ENCODE data around the gene PSTPIP2. TPM values are rescaled to one million over a fixed set of nuclear protein-coding genes. Genes with fewer than 3 reads are reported as not detected.

Gene PSTPIP2
- total RNA-seq, 1 experiment from 2014 or later = 1.9 TPM

- ChIA-PET CTCF (interaction anchor here (0.7 to 2.4 kb wide), 14 partner anchors 11 to 586 kb away, joined by 3 to 34 read pairs (median 10); no protein-coding TSS in a partner anchor), POLR2A (interaction anchor here (0.6 kb wide), 3 partner anchors 25 to 98 kb away, joined by 5 to 8 read pairs (median 6); no protein-coding TSS in a partner anchor)
- peaks cover 7% of the 10 kb centered on the region; the same call in 1 of the 2 replicates for H3K4me1 Mint-ChIP-seq
- peaks cover 3% of the 10 kb centered on the region; the same call in 1 of the 2 replicates for H3K9me3 Mint-ChIP-seq
- peaks cover 37% of the 10 kb centered on the region for H3K27me3 Mint-ChIP-seq (ENCODE audit: low read depth)
- no peak overlapping the region for H3K27ac Mint-ChIP-seq
- peak; percentile 13 for ATAC-seq
- peak overlapping the region; percentile 72 for H3K4me3 Mint-ChIP-seq
- TF ChIP-seq HMGXB4 (CRISPR knock-in tag; IDR thresholded peaks at IDR 0.05) (no peak; the same call in 1 of the 2 replicates), ZNF281 (CRISPR knock-in tag; IDR thresholded peaks at IDR 0.05) (no peak), ERG (CRISPR knock-in tag; IDR thresholded peaks at IDR 0.05) (no peak), ZNF423 (CRISPR knock-in tag; IDR thresholded peaks at IDR 0.05) (peak; percentile 28; the same call in 1 of the 2 replicates)
- no peak for DNase-seq (ENCODE audit: low spot score)
- peaks cover 4% of the 10 kb centered on the region; the same call in 1 of the 2 replicates for H3K36me3 Mint-ChIP-seq
These were observed 362 bp upstream of the PSTPIP2 start for GRCh38 chr18:46072376-46072867.

GRCh38 chr18:46070815-46071652 lies 1.0 kb downstream of the PSTPIP2 start:
- peak overlapping the region; percentile 63 for H3K4me3 Mint-ChIP-seq
- peaks cover 7% of the 10 kb centered on the region; the same call in 1 of the 2 replicates for H3K4me1 Mint-ChIP-seq
- H3K27ac Mint-ChIP-seq = no peak overlapping the region
- POLR2A ChIA-PET = no interaction called here
- peaks cover 37% of the 10 kb centered on the region for H3K27me3 Mint-ChIP-seq (ENCODE audit: low read depth)
- DNase-seq (ENCODE audit: low spot score) (no peak), ATAC-seq (peak; percentile 9)
- CTCF ChIA-PET = interaction anchor here (0.6 to 0.9 kb wide), 2 partner anchors 161 to 409 kb away, joined by 3 to 4 read pairs; no protein-coding TSS in a partner anchor
- no peaks in the 10 kb centered on the region for H3K36me3 Mint-ChIP-seq
- H3K9me3 Mint-ChIP-seq = peaks cover 3% of the 10 kb centered on the region; the same call in 1 of the 2 replicates
- no peak for TF ChIP-seq ZNF281 (CRISPR knock-in tag; IDR thresholded peaks at IDR 0.05)
- TF ChIP-seq FOXK1 (CRISPR knock-in tag; IDR thresholded peaks at IDR 0.05) = no peak
- no peak for TF ChIP-seq USF1 (CRISPR knock-in tag; IDR thresholded peaks at IDR 0.05)
- no peak for TF ChIP-seq IRF2 (CRISPR knock-in tag; IDR thresholded peaks at IDR 0.05; ENCODE audit: borderline replicate concordance, low read depth)
- no peak for TF ChIP-seq TCF7 (CRISPR knock-in tag; IDR thresholded peaks at IDR 0.05; ENCODE audit: low read depth)
- no peak for TF ChIP-seq E2F4 (CRISPR knock-in tag; IDR thresholded peaks at IDR 0.05; ENCODE audit: borderline replicate concordance, low read depth)
- TF ChIP-seq FOXP1 (CRISPR knock-in tag; IDR thresholded peaks at IDR 0.05; ENCODE audit: borderline replicate concordance) = no peak
- no peak for TF ChIP-seq KAT7 (CRISPR knock-in tag; IDR thresholded peaks at IDR 0.05; ENCODE audit: borderline replicate concordance)
- TF ChIP-seq JAZF1 (CRISPR knock-in tag; IDR thresholded peaks at IDR 0.05) = no peak
- TF ChIP-seq SP1 (CRISPR knock-in tag; conservative IDR thresholded peaks at IDR 0.05) = no peak
- no peak for TF ChIP-seq AR (CRISPR knock-in tag; IDR thresholded peaks at IDR 0.05)
- no peak for TF ChIP-seq ETV6 (CRISPR knock-in tag; IDR thresholded peaks at IDR 0.05)
- TF ChIP-seq ZMAT4 (CRISPR knock-in tag; IDR thresholded peaks at IDR 0.05) = no peak
